H9 (cell line): ENCODE data around the gene YAE1. TPM values are rescaled to one million over a fixed set of nuclear protein-coding genes. Genes with fewer than 3 reads are reported as not detected.

Experiments
- DNase-seq: peaks from one replicate; pipeline ENCODE4 v3.0.0-alpha.2; 2017
- H2AFZ ChIP-seq: one replicate; pipeline ENCODE4 v1.6.1; 2013; ENCODE audit warnings: mild to moderate bottlenecking, low read length, control low read depth, moderate library complexity
- H2AK5ac ChIP-seq: 2 replicates; pipeline ENCODE4 v1.6.1; 2013; ENCODE audit warnings: low read length, control low read depth, mixed read lengths; ENCODE audit not compliant: insufficient read length
- H2BK120ac ChIP-seq: one replicate; pipeline ENCODE4 v1.6.1; 2013; ENCODE audit warnings: low read depth, mild to moderate bottlenecking, low read length, control low read depth, inconsistent platforms; ENCODE audit not compliant: poor library complexity, severe bottlenecking
- H2BK12ac ChIP-seq: 2 replicates; pipeline ENCODE4 v1.6.1; 2013; ENCODE audit warnings: low read length, control low read depth, mixed read lengths, low read depth; ENCODE audit not compliant: insufficient read length
- H2BK15ac ChIP-seq: 2 replicates; pipeline ENCODE4 v1.6.1; 2013; ENCODE audit warnings: low read depth, low read length, control low read depth
- H2BK20ac ChIP-seq: one replicate; pipeline ENCODE4 v1.6.1; 2013; ENCODE audit warnings: low read depth, mild to moderate bottlenecking, low read length, control low read depth, inconsistent platforms; ENCODE audit not compliant: poor library complexity, severe bottlenecking
- H2BK5ac ChIP-seq: 2 replicates; pipeline ENCODE4 v1.6.1; 2013; ENCODE audit warnings: low read length, control low read depth, mixed read lengths; ENCODE audit not compliant: insufficient read length
- H3K14ac ChIP-seq: 2 replicates; pipeline ENCODE4 v1.6.1; 2013; ENCODE audit warnings: low read length, control low read depth; ENCODE audit not compliant: insufficient read depth
- H3K18ac ChIP-seq: 2 replicates; pipeline ENCODE4 v1.6.1; 2013; ENCODE audit warnings: low read depth, mild to moderate bottlenecking, mixed read lengths, low read length, control low read depth; ENCODE audit not compliant: insufficient read length
- H3K23ac ChIP-seq: 2 replicates; pipeline ENCODE4 v1.6.1; 2013; ENCODE audit warnings: low read length, control low read depth, mixed read lengths, low read depth; ENCODE audit not compliant: insufficient read length
- H3K23me2 ChIP-seq: 2 replicates; pipeline ENCODE4 v1.6.1; 2013; ENCODE audit warnings: low read depth, mild to moderate bottlenecking, mixed read lengths, low read length, control low read depth; ENCODE audit not compliant: insufficient read length, poor library complexity, severe bottlenecking
- H3K27ac ChIP-seq: 2 replicates; pipeline ENCODE4 v1.5.1; 2013; ENCODE audit warnings: low read length, control low read depth, mixed read lengths, low read depth; ENCODE audit not compliant: insufficient read length
- H3K27me3 ChIP-seq: 2 replicates; pipeline ENCODE4 v1.6.1; 2013; ENCODE audit warnings: low read length, control low read depth, inconsistent platforms; ENCODE audit not compliant: insufficient read depth
- H3K4ac ChIP-seq: 2 replicates; pipeline ENCODE4 v1.6.1; 2013; ENCODE audit warnings: low read depth, mild to moderate bottlenecking, control low read depth, inconsistent platforms, low read length, moderate library complexity
- H3K4me1 ChIP-seq: 2 replicates; pipeline ENCODE4 v1.6.1; 2013; ENCODE audit warnings: low read length, control low read depth, inconsistent platforms; ENCODE audit not compliant: insufficient read depth
- H3K4me2 ChIP-seq: 2 replicates; pipeline ENCODE4 v1.6.1; 2013; ENCODE audit warnings: low read length, control low read depth, mixed read lengths; ENCODE audit not compliant: insufficient read length, insufficient read depth
- H3K56ac ChIP-seq: 2 replicates; pipeline ENCODE4 v1.6.1; 2013; ENCODE audit warnings: low read depth, mild to moderate bottlenecking, mixed read lengths, low read length, control low read depth; ENCODE audit not compliant: insufficient read length
- H3K79me1 ChIP-seq: 2 replicates; pipeline ENCODE4 v1.6.1; 2013; ENCODE audit warnings: low read depth, mild to moderate bottlenecking, moderate library complexity, low read length, control low read depth, inconsistent platforms; ENCODE audit not compliant: insufficient read depth, poor library complexity, severe bottlenecking
- H3K79me2 ChIP-seq: 2 replicates; pipeline ENCODE4 v1.6.1; 2013; ENCODE audit warnings: low read length, control low read depth, inconsistent platforms; ENCODE audit not compliant: insufficient read depth
- H3K9ac ChIP-seq: 2 replicates; pipeline ENCODE4 v1.6.1; 2013; ENCODE audit warnings: low read length, control low read depth, mixed read lengths; ENCODE audit not compliant: insufficient read length; ENCODE audit errors: extremely low read depth
- H3K9me3 ChIP-seq: one replicate; pipeline ENCODE4 v1.6.1; 2013; ENCODE audit warnings: low read depth, low read length, inconsistent platforms; ENCODE audit not compliant: control insufficient read depth
- H3T11ph ChIP-seq: one replicate; pipeline ENCODE4 v1.6.1; 2013; ENCODE audit warnings: mild to moderate bottlenecking, low read length, control low read depth, inconsistent platforms
- H4K20me1 ChIP-seq: one replicate; pipeline ENCODE4 v1.6.1; 2013; ENCODE audit not compliant: control insufficient read depth, insufficient read length, insufficient read depth
- H4K5ac ChIP-seq: 2 replicates; pipeline ENCODE4 v1.6.1; 2013; ENCODE audit warnings: low read depth, mild to moderate bottlenecking, mixed read lengths, low read length, control low read depth; ENCODE audit not compliant: insufficient read length
- H4K8ac ChIP-seq: replicated peaks from 2 replicates; pipeline ENCODE4 v1.6.1; 2013; ENCODE audit warnings: low read length, control low read depth, mixed read lengths, low read depth; ENCODE audit not compliant: insufficient read length
- H4K91ac ChIP-seq: 2 replicates; pipeline ENCODE4 v1.6.1; 2013; ENCODE audit warnings: low read depth, mild to moderate bottlenecking, moderate library complexity, mixed read lengths, low read length, control low read depth; ENCODE audit not compliant: insufficient read length
- H3K27ac Mint-ChIP-seq, 3 experiments: 2 replicates in 2 of 3; 3 replicates in 1 of 3; pipeline ENCODE4 v1.8.0; 2020 to 2021; ENCODE audit warnings: mixed read lengths in 3 of 3, mild to moderate bottlenecking in 1 of 3, moderate library complexity in 1 of 3
- H3K27me3 Mint-ChIP-seq: 2 replicates; pipeline ENCODE4 v1.8.0; 2021; ENCODE audit warnings: low read depth, mild to moderate bottlenecking, moderate library complexity, mixed read lengths
- H3K36me3 Mint-ChIP-seq, 3 experiments: 2 replicates in 2 of 3; 3 replicates in 1 of 3; pipeline ENCODE4 v1.8.0; 2020 to 2021; ENCODE audit warnings: low read depth in 3 of 3, mixed read lengths in 3 of 3; ENCODE audit not compliant: insufficient read depth in 1 of 3
- H3K4me1 Mint-ChIP-seq, 2 experiments: 2 replicates each; pipeline ENCODE4 v1.8.0; 2020; ENCODE audit warnings: mixed read lengths in 2 of 2
- H3K4me3 Mint-ChIP-seq, 2 experiments: 2 replicates in 1 of 2; 3 replicates in 1 of 2; pipeline ENCODE4 v1.8.0; 2020 to 2021; ENCODE audit warnings: mild to moderate bottlenecking in 2 of 2, mixed read lengths in 2 of 2, moderate library complexity in 1 of 2
- H3K9me3 Mint-ChIP-seq, 2 experiments: 2 replicates in 1 of 2; 3 replicates in 1 of 2; pipeline ENCODE4 v1.8.0; 2020; ENCODE audit warnings: mild to moderate bottlenecking in 2 of 2, mixed read lengths in 2 of 2, moderate library complexity in 1 of 2
- CTCF ChIP-seq: fragments of 200-600 bp; sonication (generic); conservative IDR thresholded peaks from 3 replicates; pipeline ENCODE4 v1.8.0; 2021; ENCODE audit warnings: antibody characterized with exemption, mild to moderate bottlenecking
- total RNA-seq: library from RNA; stranded (reverse); gene quantifications from 2 replicates; pipeline ENCODE4 v1.2.1, GENCODE V29; 2021

YAE1 gene
- total RNA-seq, 1 experiment from 2014 or later = 28.8 TPM

- H2BK12ac ChIP-seq = no peak overlapping the region
- Mint-ChIP-seq H3K9me3 (no peaks in the 10 kb centered on the region), H3K4me3 (no peak overlapping the region), H3K27me3 (no peaks in the 10 kb centered on the region), H3K27ac (no peak overlapping the region), H3K36me3 (no peaks in the 10 kb centered on the region), H3K4me1 (peaks cover 3 to 4% of the 10 kb centered on the region in 2 experiments)
- H3K23me2 ChIP-seq = no peaks in the 10 kb centered on the region
- no peak overlapping the region for H2BK5ac ChIP-seq
- H4K5ac ChIP-seq = no peak overlapping the region
- no peak overlapping the region for H3K23ac ChIP-seq
- peaks cover under 1% of the 10 kb centered on the region; the same call in 1 of the 2 replicates for H3K4me1 ChIP-seq
- H3K18ac ChIP-seq = no peak overlapping the region
- no peak overlapping the region for H3K27ac ChIP-seq
- H3T11ph ChIP-seq = no peak overlapping the region
- H4K91ac ChIP-seq = no peak overlapping the region
- no peaks in the 10 kb centered on the region for H4K20me1 ChIP-seq
- no peaks in the 10 kb centered on the region for H3K79me2 ChIP-seq
- H2BK15ac ChIP-seq = no peak overlapping the region
- no peak overlapping the region for H3K9ac ChIP-seq
- no peak overlapping the region for H3K56ac ChIP-seq
- no peak overlapping the region for H2BK20ac ChIP-seq
- peaks cover 2% of the 10 kb centered on the region for H3K79me1 ChIP-seq
- no peak overlapping the region for H2AFZ ChIP-seq
- H3K4me2 ChIP-seq = no peak overlapping the region
- no peak for TF ChIP-seq CTCF
- H3K27me3 ChIP-seq = no peaks in the 10 kb centered on the region
- no peak for DNase-seq
- H2BK120ac ChIP-seq = no peak overlapping the region
- H3K4ac ChIP-seq = no peak overlapping the region
- no peak overlapping the region for H4K8ac ChIP-seq
- H3K9me3 ChIP-seq = no peaks in the 10 kb centered on the region
- H3K14ac ChIP-seq = no peak overlapping the region
- H2AK5ac ChIP-seq = no peak overlapping the region
Observed at GRCh38 chr7:39617005-39617404, 50.8 kb downstream of the YAE1 start.
